Germinal center (tissue), 1 donor: ENCODE measurements around the gene ZMYM5.
"Not testable (repeated sequence)": the region's sequence is repeated elsewhere in the genome, so short reads cannot be mapped to it uniquely, and the experiment has no call there.

Source experiments
- DNase-seq: peaks from one replicate; pipeline ENCODE4 v3.0.0; 2012; ENCODE audit warnings: mixed read lengths, low spot score

ZMYM5 gene

DNA sequence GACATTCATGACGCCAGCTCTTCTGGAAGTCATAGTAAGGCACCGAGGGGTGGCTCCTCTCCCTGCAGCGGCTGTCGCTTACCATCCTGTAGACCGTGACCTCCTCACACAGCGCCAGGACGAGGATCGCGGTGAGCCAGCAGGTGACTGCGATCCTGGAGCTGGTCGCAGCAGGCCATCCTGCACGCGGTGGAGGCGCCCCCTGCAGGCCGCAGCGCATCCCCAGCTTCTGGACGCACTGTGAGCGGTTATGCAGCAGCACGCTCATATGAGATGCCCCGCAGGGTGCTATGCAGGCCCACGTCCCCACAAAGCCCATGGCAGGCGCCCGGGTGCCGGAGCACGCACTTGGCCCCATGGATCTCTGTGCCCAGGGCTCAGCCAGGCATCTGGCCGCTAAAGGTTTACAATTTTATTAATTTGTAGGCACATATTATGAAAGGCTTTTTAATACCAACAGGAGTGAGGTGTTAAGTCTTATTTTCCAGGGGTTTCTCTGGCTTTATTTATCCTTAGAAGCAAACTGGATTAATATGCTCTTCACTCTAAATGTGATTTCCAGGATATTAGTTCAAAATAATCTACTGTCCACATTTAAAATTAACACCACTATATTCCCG lies 45.1 kb downstream of the ZMYM5 start:
- no peak for DNase-seq

DNA sequence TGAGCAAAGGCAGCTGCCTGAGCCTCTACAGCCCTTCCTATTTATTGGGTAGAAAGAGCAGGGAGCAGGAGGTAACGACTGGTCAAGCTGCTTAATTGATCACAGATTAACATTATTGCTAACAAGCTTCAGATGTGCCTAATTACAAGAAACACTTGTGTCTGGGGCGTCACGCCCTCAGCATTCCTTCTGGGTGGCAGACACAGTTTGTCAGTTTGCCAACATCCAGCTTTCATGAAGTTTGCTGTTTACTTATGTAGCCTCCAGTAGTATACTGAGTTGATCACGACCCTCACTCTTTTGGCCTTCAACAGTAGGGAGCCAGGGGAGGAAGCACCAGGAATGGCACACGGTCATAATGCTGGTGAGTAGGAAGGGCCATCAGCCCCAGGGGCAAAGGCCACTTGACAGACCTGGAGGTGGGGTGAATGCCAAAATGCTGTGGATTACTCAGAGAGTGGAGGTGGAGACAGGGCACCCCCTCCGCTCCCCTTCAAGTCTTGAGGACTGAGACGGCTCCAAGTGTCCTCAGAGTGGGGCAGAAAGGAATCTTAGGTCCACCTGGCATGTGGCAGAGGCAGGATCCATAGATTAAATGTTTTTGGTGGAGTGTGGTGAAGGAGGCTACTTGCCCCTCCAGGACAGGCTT lies 45.8 kb downstream of the ZMYM5 start:
- no peak for DNase-seq

DNA sequence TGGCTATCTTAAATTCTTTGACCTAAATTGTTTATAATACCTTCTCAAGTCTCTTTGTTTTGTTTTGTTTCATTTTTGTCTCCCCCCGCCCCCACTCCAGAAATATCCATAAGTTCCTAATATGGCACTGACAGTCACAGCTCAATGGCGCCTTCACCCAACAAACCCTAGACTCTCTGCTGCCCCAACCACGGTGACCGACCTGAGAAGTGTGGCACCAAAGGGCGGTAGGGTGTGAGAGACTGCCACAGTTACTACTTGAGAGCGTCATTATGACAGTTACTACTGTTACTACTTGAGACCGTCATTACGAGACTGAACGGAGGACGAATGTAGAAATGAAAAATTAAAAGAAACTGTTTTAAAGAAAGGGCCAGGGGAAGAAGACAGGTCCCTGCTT lies 46.3 kb downstream of the ZMYM5 start:
- DNase-seq = no peak

DNA sequence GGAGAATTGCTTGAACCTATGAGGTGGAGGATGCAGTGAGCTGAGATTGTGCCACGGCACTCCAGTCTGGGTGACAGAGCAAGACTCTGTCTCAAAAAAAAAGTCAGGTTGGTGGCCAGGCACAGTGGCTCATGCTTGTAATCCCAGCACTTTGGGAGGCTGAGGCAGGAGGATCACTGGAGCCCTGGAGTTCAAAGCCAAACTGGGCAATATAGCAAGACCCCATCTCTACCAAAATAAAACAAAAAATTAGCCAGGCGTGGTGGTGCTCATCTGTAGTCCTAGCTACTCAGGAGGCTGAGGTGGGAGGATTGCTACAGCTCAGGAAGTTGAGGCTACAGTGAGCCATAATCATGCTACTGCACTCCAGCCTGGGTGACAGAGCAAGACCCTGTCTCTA lies 47.6 kb downstream of the ZMYM5 start:
- not testable (repeated sequence) for DNase-seq

DNA sequence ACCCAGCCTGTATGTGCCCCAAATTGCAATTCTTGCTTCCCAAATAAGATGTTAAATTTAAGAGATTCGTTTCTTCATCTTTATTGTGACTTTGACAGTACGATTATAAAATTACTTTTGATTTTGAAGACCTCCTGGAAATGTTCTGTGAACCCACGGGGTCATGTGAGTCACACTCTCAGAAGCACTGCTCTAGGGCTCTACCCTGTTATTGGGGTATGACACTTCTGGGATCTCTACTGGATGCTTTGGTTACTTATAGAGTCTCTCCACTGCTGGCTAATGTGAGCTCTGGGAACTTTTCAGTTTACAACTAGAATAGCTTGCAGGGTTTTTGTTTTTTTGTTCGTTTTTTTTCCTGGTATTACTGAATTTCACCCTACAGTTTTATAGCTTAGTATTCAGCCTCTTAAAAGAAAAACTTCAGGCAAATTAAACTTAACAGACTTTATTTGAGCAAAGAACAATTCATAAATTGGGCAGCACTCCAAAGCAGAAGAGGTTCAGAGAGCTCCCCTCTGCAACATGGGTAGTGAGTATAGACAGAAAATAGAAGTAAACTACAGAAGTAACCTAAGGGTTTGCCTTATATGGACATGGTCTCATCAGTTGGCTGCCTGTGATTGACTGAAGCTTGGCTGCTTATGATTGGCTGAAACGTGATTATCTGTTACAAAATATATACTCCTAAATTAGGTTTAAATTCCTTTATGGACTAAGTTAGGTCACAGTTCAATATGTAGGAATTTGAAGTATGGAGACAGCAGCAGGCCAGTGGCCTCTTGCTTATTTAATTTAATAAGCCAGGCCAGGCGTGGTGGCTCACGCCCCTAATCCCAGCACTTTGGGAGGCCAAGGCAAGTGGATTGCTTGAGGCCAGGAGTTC lies 52.2 kb downstream of the ZMYM5 start:
- DNase-seq = no peak

DNA sequence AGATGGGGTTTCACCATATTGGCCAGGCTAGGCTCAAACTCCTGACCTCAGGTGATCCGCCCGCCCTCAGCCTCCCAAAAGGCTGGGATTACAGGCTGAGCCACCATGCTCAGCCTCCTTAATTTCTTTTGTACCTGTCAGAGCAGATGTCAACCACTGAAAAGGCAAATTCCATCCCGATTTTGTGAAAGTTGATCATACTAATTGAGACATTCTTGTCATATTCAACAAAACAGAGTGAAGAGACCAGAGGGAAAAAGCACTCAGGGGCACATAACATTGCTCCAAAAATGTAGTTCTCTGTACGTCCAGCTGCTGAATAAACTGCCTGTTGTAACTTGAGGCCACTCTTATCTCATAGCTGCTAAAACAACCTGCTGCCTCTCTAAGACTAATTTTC lies 53.3 kb downstream of the ZMYM5 start:
- DNase-seq = no peak

DNA sequence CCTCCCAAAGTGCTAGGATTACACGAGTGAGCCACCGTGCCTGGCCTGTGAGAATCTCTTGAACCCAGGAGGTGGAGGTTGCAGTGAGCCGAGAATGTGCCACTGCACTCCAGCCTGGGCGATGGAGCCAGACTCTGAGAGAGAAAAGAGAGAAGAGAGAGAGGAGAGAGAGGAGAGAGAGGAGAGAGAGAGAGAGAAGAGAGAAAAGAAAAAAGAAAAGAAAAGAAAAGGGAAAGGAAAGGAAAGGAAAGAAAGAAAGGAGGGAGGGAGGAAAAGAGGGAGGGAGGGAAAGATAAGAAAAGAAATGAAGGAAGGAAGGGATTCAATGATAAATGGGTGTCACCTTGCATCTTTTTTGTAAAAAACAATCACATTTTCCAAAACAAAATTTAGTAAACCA lies 57.7 kb downstream of the ZMYM5 start:
- DNase-seq = no peak

DNA sequence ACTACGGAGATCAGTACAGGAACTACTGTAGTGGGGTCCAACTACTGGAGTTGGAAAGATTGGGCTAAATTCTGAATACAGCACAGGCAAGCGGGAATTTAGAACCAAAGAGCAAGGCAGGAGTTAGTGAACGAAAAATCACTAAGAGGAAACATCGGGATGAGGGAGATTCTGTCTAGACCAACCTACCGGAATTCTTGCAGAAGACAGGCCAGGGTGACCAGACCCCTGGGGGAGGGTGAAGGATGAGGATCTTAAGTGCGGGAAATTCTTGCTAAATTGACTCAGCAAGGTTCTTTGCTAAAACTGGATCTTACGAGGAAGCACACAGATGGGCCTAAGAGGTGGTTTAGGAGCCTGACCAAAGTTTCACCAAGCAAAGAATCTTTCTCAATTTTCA lies 67.5 kb downstream of the ZMYM5 start:
- no peak for DNase-seq

DNA sequence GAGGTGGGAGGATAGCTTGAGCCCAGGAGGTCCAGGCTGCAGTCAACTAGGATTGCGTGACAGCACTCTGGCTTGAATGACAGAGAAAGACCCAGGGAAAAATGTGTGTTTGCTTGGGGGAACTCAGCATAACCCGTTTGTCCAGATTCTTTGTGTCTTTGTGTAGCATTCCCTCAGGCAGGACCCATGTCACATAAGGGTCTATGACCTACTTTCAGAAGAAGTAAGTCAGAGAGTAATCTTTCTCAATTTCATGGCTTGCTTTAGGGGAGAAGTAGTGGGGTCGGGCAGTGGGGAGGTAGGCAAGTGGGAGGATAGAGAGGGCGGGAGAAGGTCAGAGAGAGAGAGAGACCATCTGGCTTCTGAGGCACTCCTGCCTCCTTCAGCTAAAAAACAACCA lies 68.8 kb downstream of the ZMYM5 start:
- no peak for DNase-seq

DNA sequence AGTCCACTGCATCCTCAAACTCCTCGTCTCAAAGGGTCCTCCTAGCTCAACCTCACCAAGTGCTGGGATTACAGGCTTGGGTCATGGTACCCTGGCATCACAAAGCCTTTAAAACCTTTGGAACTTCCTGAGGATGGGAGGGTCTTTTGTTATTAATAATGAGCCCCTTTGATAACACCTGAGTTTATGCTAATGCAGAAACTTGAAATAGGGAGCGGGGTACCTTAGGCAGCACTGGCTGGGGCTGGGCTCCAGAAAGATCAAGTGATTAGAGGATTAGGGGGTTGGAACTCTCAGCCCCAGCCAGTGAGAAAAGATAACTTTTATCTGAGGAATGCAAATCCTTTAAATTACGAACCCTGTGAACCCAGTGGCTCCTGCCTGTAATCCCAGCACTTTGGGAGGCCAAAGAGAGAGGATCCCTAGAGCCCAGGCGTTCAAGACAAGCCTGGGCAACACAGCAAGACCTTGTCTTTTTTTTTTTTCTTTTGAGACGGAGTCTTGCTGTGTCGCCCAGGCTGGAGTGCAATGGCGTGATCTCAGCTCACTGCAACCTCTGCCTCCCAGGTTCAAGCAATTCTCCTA lies 71.4 kb downstream of the ZMYM5 start:
- DNase-seq = no peak

DNA sequence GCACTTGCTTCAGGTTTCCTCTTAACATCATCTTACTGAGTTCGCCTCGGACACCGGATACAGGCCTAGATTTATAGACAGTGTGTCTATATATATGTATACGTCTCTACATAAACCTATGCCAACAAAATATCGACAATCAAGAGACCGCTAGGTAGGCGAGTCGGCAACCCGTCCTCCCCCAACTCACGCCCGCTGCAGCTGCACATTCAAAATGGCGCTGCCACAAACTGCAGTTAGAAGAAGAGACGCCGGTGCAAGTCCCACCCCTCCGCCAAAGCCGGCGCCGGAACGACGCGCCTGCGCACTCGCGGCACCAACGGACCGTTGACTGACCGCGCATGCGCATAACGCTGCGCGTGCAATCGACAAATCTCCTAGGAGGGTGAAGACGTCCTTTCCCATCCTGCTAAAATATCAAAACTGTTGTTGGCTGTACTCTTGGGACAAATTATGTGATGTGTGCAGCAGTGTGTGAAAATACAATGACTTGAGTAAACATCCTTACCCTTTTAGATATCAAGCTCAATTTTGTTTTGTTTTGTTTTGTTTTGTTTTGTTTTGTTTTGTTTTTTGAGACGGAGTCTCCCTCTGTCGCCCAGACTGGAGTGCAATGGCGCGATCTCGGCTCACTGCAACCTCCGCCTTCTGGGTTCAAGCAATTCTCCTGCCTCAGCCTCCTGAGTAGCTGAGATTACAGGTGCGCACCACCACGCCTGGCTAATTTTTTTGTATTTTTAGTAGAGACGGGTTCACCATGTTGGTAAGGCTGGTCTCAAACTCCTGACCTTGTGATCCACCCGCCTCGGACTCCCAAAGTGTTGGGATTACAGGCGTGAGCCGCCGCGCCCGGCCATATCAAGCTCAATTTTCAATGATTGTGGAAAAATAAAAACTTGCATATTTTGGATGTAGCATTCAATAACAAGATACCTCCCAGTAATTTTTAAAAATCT lies 80.4 kb downstream of the ZMYM5 start, which contains the start of gene PSPC1:
Gene PSPC1 (minus strand): TSS at position 219 of the 956 bp plus-strand sequence. CDS start 188 bp downstream, at position 31.
- DNase-seq = peak; percentile 96

DNA sequence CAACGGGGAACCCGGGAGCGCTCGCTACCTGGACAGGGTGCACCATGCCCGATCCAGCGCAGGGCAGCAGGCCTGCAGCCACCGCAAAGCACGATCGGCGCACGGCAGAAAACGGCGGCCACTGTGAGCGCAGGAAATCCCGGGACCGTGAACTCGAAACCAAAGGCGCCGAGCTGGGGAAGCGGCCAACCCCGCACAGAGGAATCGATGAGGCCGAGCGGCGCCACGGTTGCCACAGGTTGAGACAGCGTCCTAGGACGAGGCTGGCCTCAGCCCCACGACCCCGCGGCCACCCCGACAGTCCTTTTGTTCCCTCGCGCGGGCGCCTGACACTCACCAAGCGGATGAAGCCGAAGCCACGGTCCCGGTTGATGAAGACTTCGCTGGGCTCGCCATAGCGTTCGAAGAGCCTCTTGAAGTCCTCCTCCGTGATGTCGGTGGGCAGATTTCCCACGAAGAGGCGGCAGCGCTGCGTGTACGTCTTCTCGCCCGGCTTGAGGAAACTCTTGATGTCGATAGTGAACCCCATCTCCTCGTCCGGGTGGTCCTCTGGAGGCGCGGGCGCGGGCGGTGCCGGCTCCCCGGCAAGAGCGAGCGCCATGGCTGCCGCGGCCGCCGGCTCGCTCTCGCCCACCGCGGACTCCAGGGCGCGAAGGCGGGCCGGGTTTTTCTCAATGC lies 81.3 kb downstream of the ZMYM5 start:
- peak; percentile 54 for DNase-seq

DNA sequence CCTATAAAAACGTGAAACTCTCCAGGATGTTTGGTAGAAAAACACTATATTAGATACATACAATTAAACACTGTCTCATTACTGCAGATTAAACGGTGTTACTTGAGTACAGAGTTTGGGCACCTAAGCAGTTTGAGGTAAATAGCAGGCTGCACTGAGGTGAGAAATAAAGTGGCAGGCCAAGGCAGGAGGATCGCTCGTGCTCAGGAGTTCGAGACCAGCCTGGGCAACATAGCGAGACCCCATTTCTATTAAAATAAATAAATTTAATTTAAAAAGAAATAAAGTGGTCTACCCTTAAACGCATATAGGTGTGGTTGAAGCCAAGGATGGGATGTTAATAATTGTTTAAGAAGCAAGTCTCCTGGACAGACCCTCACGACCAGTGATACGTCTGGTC lies 81.9 kb downstream of the ZMYM5 start:
- no peak for DNase-seq

DNA sequence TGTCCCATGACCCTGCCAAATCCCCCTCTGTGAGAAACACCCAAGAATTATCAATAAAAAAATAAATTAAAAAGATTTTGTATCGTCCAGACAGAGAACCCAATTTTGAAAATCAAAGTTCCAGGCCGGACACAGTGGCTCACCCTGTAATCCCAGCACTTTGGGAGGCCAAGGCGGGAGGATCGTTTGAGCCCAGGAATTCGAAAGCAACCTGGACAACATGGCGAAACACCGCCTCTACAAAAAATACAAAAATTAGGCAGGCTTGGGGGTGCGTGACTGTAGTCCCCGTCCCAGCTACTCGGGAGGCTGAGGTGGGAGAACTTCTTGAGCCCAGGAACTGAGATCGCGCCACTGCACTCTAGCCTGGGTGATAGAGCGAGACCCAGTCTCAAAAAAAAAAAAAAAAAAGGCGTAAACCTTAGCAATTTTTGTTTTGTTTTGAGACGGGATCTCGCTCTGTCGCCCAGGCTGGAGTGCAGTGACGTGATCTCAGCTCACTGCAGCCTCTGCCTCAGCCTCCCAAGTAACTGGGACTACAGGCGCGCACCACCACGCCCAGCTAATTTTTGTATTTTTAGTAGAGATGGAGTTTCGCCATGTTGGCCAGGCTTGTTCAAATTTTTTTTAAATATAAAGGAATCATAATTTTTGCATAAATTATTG lies 82.6 kb downstream of the ZMYM5 start:
- DNase-seq = not testable (repeated sequence)
